GM19452 (cell line): ENCODE data around the gene MUC6.

ENCODE experiments used
- ATAC-seq: cut with Tn5 transposase; IDR thresholded peaks from one replicate; pipeline ENCODE4 v1.9.1; 2021; ENCODE audit not compliant: unreplicated experiment

The MUC6 gene

DNA sequence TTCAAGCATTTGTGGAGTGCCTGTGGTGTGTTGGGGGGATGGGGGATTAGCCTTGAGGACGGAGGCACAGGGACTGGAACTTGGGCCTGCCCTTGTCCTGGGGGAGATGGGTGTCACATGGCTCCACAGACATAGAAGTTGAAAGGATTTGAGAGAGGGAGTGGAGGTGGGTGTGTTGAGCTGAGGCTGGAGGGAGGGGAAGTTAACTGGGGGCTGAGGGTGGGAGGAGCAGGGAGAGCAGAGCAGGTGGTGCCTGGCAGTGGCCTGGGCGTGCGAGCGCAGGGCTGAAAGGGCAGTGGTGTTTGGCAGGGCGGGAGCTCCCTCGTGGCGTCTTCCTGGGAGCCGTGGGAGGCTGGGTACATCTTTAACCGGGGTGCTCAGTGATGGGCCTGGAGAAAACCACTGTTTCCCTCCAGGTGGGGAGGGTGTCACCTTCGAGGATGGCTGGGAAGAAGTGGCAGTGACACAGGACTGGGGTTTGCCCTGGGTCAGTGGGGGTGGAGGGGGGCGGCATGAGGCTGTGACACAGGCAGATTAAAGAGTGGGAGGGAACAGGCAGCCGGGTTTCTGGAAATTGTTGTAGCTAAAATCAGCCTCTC is 65.3 kb downstream of the MUC6 start:
- no peak for ATAC-seq

DNA sequence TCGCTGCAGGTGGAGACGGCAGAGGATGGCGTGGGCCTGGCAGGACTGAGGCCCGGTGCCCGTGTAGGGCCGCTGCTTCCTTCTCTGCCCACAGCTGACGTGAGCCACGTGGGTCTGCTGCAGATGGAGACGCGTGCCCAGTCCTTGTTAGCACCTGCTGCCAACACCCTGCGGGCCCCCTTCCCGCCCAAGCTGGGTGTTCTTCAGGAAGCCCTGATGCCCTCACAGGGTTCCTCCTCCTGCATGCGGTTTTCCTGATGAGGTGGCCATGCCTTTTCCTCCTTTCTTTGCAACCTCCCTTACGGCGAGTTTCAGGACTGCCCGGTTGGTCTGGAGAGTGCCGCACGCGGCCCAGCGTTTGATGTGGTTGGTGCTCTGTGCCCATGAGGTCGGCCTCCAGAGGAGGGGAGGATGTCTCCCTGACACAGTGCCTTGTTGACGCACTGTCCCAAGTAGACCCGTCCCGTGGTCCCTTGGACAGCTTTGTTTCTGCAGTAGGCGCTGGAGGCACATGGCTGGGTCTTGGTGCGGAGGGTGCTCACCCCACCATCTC is 66.1 kb downstream of the MUC6 start:
- no peak for ATAC-seq

DNA sequence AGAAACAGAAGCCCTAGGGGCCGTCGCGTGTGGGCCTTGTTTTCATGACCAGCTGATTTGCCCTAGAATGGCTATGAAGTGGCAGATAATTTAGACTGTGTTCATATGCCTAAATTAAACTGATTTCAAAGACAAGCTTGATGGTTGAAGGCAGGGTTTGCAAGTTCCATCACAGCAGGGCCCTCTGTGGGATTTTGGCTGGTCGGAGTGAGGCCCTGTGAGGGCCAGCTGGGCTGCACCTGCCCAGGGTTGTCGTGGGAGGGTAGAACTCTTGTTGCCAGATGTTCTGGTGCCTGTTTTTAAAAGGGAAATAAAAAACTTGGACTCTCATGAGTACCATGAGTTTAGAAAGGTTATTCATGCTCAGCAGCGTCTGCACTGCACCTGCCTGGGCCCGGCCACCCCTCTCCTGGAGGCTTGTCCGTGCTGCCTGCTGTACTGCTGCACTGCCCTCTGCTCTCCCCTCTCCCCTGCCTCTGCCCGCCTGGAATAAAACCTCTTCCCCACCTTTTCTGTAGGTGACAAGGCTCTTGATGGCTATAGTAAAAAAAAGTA is 66.8 kb downstream of the MUC6 start:
- ATAC-seq, result no peak

DNA sequence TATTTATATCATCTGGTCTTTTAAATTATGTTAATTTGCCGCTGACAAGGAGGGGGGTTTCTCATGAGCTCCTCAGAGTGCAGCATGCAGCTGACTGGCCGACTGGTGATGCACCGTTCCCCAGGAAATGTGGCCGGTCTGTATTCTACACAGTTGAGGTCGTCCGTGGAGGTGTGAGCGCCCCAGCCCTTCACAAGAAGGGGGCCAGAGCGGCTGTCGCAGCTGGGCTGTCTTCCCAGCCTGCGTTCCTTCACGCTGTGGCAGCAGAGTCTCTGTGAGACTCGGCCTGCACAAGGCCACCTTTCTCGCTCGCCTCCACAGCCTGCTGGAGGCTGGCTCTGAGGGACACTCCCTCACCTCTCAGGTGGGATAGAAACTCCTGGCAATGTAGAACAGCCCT is 67.7 kb downstream of the MUC6 start:
- no peak for ATAC-seq

DNA sequence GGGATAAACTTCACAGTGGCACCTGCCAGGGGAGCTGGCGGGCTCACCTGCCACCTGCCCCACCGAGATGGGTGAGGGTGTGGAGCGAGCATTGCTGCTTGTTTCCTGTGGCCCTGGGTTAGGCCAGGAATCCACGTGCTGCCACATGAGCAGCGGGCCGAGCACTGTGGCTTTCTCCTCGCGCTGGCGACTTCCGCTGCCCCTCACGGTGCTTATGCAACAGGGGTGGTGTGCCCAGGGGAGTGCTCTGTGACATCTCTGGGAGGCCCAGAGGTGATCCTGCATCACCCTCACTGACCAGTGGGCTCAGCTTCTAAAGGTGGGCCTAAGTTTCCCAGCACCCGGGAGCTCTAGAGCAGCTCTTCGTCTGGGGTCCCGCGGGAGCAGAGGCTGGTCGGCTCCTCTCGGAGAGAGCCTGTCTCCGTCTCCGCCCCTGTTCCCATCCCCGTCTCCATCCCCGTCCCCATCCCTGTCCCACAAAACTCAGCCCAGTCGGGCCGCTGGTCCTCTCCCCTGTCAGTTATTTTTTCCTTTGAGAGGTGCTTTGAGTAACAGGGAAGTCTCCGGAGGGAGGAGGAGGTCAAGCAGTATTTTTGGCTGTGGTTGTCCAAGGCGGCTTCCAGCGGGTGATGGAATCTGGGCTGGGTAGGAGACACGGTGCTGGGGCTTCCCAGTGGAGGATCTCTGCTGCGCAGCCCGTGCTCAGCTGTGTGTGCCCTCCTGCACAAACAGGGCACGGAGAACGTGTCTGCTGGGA is 68.3 kb downstream of the MUC6 start:
- ATAC-seq, result no peak

DNA sequence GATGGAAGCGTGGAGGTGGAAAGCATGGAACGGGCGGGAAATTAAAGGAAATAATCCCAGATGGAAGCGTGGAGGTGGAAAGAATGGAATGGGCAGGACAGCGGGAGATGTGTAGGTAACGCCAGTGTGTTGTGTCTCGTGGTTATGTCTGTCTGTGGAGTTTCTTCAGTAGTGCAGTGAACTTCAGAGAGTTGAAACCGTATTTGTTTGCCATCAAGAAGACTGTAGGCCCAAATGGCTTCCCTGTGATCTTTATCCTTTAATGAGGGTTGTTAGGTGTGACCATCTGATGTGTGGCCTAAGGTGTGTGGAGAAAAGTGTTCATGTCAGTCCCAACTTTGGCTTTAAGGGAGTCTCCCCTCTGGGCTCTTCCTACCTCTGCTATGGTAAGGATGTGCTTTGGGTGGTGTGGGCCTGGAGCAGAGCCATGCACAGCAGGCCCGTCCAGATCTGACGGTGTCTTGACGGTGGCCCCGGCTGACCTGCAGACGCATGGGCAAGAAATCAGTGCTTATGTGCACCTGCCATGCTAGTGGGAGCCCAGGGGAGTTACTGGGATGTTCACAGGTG is 71.2 kb downstream of the MUC6 start:
- ATAC-seq, result no peak

DNA sequence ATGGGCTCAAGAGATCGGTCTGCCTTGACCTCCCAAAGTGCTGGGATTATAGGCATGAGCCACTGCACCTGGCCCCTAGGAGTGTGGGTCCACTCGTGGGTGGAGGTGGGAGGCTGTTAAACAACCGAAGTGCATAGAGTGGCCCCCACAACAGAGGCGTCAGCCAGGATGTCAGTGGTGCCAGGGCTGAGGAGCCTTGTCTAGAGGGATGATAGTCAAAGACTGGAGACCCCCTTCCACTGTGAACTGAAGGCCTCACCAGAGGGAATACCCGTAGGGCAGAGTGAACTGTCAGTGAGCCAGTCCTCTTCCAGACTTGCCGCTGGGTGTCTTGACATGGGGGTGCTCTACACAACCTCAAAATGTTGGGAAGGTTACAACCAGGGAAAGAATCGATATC is 72.7 kb downstream of the MUC6 start:
- ATAC-seq, result no peak
